GM13977 (cell line): Measurements from ENCODE around the gene LARGE1.

Experiments used
- DNase-seq: peaks from one replicate; pipeline ENCODE4 v3.0.0; 2012; ENCODE audit warnings: low spot score
- in situ Hi-C: fragments of 300-500 bp; cut with MboI; formaldehyde crosslinking; loops from one replicate; pipeline ENCODE4 v1.12.0; 2022; ENCODE audit warnings: low sequenced_read_pairs, low pct_unique_long_range_greater_than_20kb, mixed read lengths, inconsistent platforms; ENCODE audit not compliant: unreplicated experiment
- TF ChIP-seq, protein P1 (sequence below): IDR thresholded peaks from 2 replicates; pipeline ENCODE4 v1.5.1; 2012; ENCODE audit warnings: mild to moderate bottlenecking, control low read depth; ENCODE audit not compliant: insufficient read depth; ENCODE audit errors: extremely low read depth, missing control alignments

The LARGE1 gene

DNA sequence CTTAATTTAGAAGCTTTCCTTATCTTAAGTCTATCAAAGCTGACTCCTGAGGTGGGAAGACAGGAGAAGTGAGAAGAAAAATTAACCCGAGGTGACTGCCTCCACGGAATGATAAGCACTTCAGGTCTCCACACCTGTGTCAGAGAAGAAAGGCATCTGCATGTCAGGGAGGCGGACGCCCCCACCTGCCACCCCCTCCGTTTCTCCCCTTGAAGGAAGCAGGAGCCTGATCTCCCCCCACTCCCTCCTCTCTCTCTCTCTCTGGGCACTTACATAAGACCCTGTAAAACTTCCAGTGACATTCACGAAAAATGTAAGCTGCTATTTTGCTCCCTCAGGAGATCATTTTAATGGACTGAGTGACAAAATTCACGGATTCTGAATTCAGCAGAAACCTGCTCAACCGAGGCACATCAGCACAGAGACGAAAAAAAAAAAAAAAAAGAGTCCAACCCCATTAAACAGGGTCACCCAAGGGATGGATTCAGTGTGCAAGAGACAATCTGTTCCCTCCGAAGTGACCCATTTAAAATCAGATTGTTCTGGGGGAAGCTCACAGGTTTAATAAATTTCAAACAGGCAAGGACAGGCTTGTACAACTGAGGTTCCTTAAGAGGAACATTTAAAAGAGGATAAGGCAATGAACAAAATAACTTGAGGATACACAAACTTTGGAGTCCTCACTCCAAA, 1.5 kb downstream of the LARGE1 start:
- no peak for DNase-seq
- TF ChIP-seq, protein P1, sequence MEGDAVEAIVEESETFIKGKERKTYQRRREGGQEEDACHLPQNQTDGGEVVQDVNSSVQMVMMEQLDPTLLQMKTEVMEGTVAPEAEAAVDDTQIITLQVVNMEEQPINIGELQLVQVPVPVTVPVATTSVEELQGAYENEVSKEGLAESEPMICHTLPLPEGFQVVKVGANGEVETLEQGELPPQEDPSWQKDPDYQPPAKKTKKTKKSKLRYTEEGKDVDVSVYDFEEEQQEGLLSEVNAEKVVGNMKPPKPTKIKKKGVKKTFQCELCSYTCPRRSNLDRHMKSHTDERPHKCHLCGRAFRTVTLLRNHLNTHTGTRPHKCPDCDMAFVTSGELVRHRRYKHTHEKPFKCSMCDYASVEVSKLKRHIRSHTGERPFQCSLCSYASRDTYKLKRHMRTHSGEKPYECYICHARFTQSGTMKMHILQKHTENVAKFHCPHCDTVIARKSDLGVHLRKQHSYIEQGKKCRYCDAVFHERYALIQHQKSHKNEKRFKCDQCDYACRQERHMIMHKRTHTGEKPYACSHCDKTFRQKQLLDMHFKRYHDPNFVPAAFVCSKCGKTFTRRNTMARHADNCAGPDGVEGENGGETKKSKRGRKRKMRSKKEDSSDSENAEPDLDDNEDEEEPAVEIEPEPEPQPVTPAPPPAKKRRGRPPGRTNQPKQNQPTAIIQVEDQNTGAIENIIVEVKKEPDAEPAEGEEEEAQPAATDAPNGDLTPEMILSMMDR, result no peak
- in situ Hi-C loops, result loop anchor here (25.0 kb wide), 2 partner anchors 407 to 632 kb away; no protein-coding TSS in a partner anchor

DNA sequence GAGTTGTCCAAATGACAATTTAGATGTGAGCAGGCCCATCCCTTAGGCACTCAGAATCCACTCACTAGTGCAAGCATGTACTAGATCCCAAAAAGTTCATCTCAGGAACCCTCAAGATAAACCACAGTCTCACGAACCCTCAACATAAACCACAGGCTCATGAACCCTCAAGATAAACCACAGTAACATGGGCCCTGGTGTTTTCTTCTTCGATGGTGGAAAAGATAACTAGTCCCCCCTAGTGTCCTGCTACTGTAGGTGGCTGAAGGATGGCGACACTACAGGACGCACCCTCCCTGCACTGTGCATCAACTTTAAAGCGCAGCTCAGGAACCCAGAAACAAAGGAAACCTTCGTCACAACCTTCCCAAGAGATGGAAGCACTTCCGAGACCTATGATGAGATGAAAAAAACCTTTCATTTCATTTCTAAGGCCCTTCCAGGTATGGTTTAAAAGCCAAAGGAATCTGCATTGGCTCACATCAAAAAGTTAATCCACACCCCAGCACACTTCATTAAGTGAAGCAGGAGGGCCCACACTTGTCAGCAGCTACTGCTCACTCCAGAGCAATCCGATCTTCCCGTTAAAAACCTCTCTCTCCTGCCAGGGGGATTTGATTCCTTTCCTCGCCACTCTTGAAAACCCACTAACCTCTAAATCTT, 2.4 kb downstream of the LARGE1 start:
- DNase-seq, result peak; percentile 49
- TF ChIP-seq, protein P1, result peak; percentile 51
- in situ Hi-C loops, result loop anchor here (25.0 kb wide), 2 partner anchors 406 to 631 kb away; no protein-coding TSS in a partner anchor

DNA sequence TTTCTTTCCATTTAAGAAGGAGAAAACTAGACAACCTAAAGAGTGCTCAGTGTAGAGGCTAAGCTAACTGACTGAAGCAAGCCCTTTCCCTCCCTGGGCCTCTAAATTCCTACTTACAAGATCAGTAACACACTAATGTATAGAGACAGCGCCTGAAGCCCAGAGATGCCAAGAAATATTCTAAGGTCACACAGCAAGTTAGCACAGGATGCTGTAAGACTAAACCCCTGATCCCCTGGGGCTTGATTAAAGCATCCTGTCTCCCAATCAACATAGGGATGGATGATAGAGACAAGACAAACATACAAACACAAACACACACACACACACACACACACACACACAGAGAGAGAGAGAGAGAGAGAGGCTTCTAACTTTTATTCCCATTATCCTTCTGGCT, 5.6 kb downstream of the LARGE1 start:
- TF ChIP-seq, protein P1, result no peak
- in situ Hi-C loops, result loop anchor here (25.0 kb wide), 2 partner anchors 402 to 627 kb away; no protein-coding TSS in a partner anchor
- no peak for DNase-seq

DNA sequence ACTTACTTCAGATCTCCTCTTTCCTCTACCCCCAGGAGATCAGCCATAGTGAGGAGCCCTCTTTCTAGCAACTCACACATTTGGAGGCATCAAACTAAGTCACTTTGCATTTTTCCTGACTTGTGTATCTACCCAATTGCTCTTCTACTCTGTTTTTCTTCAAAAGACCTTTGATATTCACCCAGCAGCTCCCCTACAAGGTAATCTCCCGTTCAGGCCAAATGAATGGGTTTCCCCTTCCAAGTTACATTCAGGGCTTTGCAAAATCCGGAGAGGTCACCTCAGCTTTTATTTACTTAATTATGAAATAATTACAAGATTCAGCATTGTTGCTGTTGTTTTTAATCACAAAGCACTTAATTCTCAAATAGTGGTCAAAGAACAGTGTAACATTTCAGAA, 6.1 kb downstream of the LARGE1 start:
- TF ChIP-seq, protein P1, result no peak
- in situ Hi-C loops, result loop anchor here (25.0 kb wide), 2 partner anchors 402 to 627 kb away; no protein-coding TSS in a partner anchor
- DNase-seq, result no peak

DNA sequence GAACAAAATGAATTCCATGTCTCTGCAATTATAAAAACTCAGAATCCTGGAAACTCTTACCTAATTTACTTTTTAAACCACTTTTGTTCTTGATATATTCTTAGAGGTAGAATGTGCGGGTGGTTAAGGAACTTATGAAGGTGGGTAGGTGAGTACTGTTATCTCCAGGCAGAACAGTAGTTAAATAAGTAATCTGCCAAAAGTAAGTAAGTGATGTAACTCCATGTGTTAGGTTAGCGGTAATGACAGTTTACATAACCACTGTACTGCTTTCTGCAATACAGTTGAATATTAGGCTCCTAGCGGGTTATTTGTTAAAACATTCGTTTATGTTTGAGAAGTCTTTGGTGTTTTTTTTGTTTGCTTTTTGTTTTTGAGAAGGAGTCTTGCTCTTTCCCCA, 7.1 kb downstream of the LARGE1 start:
- TF ChIP-seq, protein P1, result no peak
- no peak for DNase-seq
- in situ Hi-C loops, result loop anchor here (25.0 kb wide), 2 partner anchors 401 to 626 kb away; no protein-coding TSS in a partner anchor

DNA sequence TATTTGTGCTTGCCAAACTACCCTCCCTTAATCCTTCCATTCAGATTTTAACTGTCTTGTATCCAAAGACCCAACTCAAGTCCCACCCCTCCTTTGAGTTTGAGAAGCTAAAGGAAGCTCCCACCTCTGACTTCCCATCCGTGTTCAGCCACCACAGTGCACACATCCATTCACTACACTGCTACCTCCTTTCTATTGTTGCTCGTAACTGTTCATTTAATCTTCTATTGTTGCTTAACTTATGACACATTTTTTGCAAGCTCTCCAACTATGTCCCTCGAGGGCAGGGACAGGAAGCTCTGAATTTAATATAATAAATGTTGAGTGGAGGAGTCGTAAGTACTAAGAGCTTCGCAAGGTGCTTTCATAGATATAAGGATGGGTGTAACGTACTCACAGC, 10.4 kb downstream of the LARGE1 start:
- TF ChIP-seq, protein P1, result no peak
- in situ Hi-C loops, result loop anchor here (25.0 kb wide), 2 partner anchors 398 to 623 kb away; no protein-coding TSS in a partner anchor
- no peak for DNase-seq
